ENCODE results near the gene INIP.

GRCh38 chr9:112655668-112656067 lies 62.2 kb downstream of the INIP start:
- TF ChIP-seq CTCF (conservative IDR thresholded peaks at IDR 0.05; ENCODE audit: low read depth, low read length) (no peak), EZH2 (IDR thresholded peaks at IDR 0.05; ENCODE audit: borderline replicate concordance, low read depth, low read length, poor library complexity, severe bottlenecking) (no peak)

All from A673 (cell line).